ENCODE results near the gene HOXD9.

GRCh38 chr2:176156301-176156806 lies 33.8 kb downstream of the HOXD9 start:
- no peak for TF ChIP-seq POLR2A (IDR thresholded peaks at IDR 0.05)
- TF ChIP-seq, protein P1, sequence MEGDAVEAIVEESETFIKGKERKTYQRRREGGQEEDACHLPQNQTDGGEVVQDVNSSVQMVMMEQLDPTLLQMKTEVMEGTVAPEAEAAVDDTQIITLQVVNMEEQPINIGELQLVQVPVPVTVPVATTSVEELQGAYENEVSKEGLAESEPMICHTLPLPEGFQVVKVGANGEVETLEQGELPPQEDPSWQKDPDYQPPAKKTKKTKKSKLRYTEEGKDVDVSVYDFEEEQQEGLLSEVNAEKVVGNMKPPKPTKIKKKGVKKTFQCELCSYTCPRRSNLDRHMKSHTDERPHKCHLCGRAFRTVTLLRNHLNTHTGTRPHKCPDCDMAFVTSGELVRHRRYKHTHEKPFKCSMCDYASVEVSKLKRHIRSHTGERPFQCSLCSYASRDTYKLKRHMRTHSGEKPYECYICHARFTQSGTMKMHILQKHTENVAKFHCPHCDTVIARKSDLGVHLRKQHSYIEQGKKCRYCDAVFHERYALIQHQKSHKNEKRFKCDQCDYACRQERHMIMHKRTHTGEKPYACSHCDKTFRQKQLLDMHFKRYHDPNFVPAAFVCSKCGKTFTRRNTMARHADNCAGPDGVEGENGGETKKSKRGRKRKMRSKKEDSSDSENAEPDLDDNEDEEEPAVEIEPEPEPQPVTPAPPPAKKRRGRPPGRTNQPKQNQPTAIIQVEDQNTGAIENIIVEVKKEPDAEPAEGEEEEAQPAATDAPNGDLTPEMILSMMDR (IDR thresholded peaks at IDR 0.05 in 8 of 11, conservative IDR thresholded peaks at IDR 0.05 in 3 of 11), result no peak

Data from spleen (tissue), 7 donors.